ENCODE measurements around the gene MAML2.

MAML2 gene

GRCh38 chr11:96242971-96243647 lies 99.9 kb downstream of the MAML2 start:
- TF ChIP-seq CTCF (conservative IDR thresholded peaks at IDR 0.05): no peak
- no peak for TF ChIP-seq ZFX (IDR thresholded peaks at IDR 0.05)
- H3K27ac ChIP-seq: peak overlapping the region; percentile 43

- TF ChIP-seq CTCF (conservative IDR thresholded peaks at IDR 0.05) (no peak), ZFX (IDR thresholded peaks at IDR 0.05) (no peak)
- no peak overlapping the region for H3K27ac ChIP-seq
Observed at GRCh38 chr11:96242191-96242847, 100.7 kb downstream of the MAML2 start.

GRCh38 chr11:96241331-96241841 lies 101.6 kb downstream of the MAML2 start:
- no peak overlapping the region for H3K27ac ChIP-seq
- TF ChIP-seq CTCF (conservative IDR thresholded peaks at IDR 0.05): no peak; the same call in 1 of the 2 replicates
- no peak for TF ChIP-seq ZFX (IDR thresholded peaks at IDR 0.05)

GRCh38 chr11:96238563-96239135 lies 104.3 kb downstream of the MAML2 start:
- no peak for TF ChIP-seq CTCF (conservative IDR thresholded peaks at IDR 0.05)
- no peak for TF ChIP-seq ZFX (IDR thresholded peaks at IDR 0.05)
- H3K27ac ChIP-seq: no peak overlapping the region

- no peak overlapping the region for H3K27ac ChIP-seq
- TF ChIP-seq ZFX (IDR thresholded peaks at IDR 0.05) (no peak), CTCF (conservative IDR thresholded peaks at IDR 0.05) (no peak)
Observed at GRCh38 chr11:96237766-96238266, 105.2 kb downstream of the MAML2 start.

GRCh38 chr11:96235751-96236150 lies 107.2 kb downstream of the MAML2 start:
- no peak overlapping the region for H3K27ac ChIP-seq
- TF ChIP-seq ZFX (IDR thresholded peaks at IDR 0.05) (no peak), CTCF (conservative IDR thresholded peaks at IDR 0.05) (no peak)

Measured in C4-2B (cell line).